A549 (cell line): ENCODE measurements around the gene ZP4.

ENCODE experiments used
- CEBPB ChIP-seq, 2 experiments: fragments of >200 bp in 1 of 2; sonication (Bioruptor Twin) in 1 of 2; formaldehyde crosslinking in 1 of 2; IDR thresholded peaks; 2 replicates each; pipeline ENCODE4 v1.6.1; 2012 to 2016
- MAFK ChIP-seq: fragments of 450-650 bp; IDR thresholded peaks from 2 replicates; pipeline ENCODE4 v1.6.1; 2014; ENCODE audit not compliant: partially characterized antibody
- MAZ ChIP-seq: fragments of 150-350 bp; IDR thresholded peaks from 2 replicates; pipeline ENCODE4 v1.6.1; 2014; ENCODE audit warnings: antibody characterized with exemption, low read depth, low read length, borderline replicate concordance
- NR3C1 ChIP-seq: fragments of >200 bp; sonication (Bioruptor Twin); formaldehyde crosslinking; IDR thresholded peaks from 3 replicates; pipeline ENCODE4 v1.6.1; 2017
- TF ChIP-seq, protein P1 (sequence below): fragments of >200 bp; sonication (Bioruptor Twin); formaldehyde crosslinking; IDR thresholded peaks from 3 replicates; pipeline ENCODE4 v1.5.1; 2016
- TF ChIP-seq, protein P2 (sequence below): IDR thresholded peaks from 2 replicates; pipeline ENCODE4 v1.6.1; 2012
- TF ChIP-seq, protein P3 (sequence below): IDR thresholded peaks from 2 replicates; pipeline ENCODE4 v1.6.1; 2012
- TF ChIP-seq, protein P4 (sequence below): fragments of 250-450 bp; sonication (Bioruptor Pico); IDR thresholded peaks from 2 replicates; pipeline ENCODE4 v1.5.0; 2021; ENCODE audit warnings: mild to moderate bottlenecking, moderate library complexity, borderline replicate concordance

DNA sequence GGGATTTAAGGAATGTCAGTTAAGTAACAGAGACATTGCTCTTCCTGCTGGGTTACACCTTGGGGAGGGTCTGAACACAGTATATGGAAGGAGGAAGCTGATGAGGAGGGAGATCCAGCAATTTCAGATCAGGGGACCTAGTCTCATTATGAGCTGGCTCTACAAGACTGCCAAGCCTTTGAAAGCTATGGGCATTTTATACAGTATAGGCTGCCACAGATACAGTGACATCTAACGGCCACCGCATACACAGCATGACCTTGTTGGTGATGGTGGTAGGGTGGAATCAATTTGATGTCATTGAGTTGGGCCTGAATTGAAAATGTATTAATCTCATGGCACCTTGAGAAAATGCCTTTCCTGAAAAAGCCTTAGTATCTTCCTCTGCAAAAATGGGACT lies 22.6 kb upstream of the ZP4 start:
- TF ChIP-seq MAFK (no peak), NR3C1 (no peak), MAZ (no peak), CEBPB (IDR thresholded peaks at IDR 0.05) (no peak)
- TF ChIP-seq, protein P1, sequence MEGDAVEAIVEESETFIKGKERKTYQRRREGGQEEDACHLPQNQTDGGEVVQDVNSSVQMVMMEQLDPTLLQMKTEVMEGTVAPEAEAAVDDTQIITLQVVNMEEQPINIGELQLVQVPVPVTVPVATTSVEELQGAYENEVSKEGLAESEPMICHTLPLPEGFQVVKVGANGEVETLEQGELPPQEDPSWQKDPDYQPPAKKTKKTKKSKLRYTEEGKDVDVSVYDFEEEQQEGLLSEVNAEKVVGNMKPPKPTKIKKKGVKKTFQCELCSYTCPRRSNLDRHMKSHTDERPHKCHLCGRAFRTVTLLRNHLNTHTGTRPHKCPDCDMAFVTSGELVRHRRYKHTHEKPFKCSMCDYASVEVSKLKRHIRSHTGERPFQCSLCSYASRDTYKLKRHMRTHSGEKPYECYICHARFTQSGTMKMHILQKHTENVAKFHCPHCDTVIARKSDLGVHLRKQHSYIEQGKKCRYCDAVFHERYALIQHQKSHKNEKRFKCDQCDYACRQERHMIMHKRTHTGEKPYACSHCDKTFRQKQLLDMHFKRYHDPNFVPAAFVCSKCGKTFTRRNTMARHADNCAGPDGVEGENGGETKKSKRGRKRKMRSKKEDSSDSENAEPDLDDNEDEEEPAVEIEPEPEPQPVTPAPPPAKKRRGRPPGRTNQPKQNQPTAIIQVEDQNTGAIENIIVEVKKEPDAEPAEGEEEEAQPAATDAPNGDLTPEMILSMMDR, result no peak
- TF ChIP-seq, protein P2, sequence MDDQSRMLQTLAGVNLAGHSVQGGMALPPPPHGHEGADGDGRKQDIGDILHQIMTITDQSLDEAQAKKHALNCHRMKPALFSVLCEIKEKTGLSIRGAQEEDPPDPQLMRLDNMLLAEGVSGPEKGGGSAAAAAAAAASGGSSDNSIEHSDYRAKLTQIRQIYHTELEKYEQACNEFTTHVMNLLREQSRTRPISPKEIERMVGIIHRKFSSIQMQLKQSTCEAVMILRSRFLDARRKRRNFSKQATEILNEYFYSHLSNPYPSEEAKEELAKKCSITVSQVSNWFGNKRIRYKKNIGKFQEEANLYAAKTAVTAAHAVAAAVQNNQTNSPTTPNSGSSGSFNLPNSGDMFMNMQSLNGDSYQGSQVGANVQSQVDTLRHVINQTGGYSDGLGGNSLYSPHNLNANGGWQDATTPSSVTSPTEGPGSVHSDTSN, result no peak
- TF ChIP-seq, protein P3, sequence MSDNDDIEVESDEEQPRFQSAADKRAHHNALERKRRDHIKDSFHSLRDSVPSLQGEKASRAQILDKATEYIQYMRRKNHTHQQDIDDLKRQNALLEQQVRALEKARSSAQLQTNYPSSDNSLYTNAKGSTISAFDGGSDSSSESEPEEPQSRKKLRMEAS, result no peak
- TF ChIP-seq, protein P4, sequence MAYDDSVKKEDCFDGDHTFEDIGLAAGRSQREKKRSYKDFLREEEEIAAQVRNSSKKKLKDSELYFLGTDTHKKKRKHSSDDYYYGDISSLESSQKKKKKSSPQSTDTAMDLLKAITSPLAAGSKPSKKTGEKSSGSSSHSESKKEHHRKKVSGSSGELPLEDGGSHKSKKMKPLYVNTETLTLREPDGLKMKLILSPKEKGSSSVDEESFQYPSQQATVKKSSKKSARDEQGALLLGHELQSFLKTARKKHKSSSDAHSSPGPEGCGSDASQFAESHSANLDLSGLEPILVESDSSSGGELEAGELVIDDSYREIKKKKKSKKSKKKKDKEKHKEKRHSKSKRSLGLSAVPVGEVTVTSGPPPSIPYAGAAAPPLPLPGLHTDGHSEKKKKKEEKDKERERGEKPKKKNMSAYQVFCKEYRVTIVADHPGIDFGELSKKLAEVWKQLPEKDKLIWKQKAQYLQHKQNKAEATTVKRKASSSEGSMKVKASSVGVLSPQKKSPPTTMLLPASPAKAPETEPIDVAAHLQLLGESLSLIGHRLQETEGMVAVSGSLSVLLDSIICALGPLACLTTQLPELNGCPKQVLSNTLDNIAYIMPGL (CRISPR knock-in tag), result no peak
